Activated CD4-positive, alpha-beta T cell treated with anti-CD3 and anti-CD28 coated beads, Interleukin-2, amount 50 U/mL, for 1 hour (primary cell): ENCODE measurements around the gene RAVER1.
"Not testable (repeated sequence)": the region's sequence is repeated elsewhere in the genome, so short reads cannot be mapped to it uniquely, and the experiment has no call there.

ENCODE experiments used
- DNase-seq: peaks from one replicate; pipeline ENCODE4 v3.0.0-alpha.2; 2020

Gene RAVER1, protein sequence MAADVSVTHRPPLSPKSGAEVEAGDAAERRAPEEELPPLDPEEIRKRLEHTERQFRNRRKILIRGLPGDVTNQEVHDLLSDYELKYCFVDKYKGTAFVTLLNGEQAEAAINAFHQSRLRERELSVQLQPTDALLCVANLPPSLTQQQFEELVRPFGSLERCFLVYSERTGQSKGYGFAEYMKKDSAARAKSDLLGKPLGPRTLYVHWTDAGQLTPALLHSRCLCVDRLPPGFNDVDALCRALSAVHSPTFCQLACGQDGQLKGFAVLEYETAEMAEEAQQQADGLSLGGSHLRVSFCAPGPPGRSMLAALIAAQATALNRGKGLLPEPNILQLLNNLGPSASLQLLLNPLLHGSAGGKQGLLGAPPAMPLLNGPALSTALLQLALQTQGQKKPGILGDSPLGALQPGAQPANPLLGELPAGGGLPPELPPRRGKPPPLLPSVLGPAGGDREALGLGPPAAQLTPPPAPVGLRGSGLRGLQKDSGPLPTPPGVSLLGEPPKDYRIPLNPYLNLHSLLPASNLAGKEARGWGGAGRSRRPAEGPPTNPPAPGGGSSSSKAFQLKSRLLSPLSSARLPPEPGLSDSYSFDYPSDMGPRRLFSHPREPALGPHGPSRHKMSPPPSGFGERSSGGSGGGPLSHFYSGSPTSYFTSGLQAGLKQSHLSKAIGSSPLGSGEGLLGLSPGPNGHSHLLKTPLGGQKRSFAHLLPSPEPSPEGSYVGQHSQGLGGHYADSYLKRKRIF

DNA sequence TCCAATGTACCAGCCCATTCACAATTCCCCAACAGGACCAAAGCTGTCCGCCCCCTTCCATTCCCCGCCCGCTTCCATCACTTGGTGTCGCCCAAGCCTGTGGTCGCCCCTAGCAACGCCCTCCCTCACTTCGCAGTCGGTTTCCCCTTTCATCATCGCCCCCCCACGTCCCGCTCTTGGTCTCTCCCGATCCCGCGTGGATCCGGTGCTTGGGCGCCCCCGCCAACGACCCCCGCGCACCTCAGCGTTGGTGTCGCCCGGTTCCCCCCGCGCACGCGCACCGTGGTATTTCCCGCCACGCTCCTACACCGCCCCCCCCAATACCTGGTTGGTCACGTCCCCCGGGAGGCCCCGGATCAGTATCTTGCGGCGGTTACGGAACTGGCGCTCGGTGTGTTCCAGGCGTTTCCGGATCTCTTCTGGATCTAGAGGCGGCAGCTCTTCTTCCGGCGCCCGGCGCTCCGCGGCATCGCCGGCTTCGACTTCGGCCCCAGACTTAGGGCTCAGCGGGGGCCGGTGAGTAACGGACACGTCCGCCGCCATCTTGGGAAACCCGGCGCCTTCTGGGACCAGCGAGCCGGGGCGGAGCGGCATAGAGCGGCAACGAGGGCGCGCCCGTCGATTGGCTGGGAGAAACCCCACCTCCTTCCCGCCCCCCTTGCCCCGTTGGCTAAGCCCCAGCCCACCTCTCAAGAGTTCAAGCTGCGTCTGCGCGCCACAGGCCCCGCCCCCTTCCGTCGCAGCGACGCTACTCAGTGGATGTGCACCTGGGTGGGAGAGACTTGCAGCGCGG, at the start of gene RAVER1:
Gene RAVER1, minus strand, starts transcription at position 565 of the 793 bp plus-strand sequence. Its CDS starts 22 bp downstream, at position 543.
- DNase-seq: peak; percentile 97

DNA sequence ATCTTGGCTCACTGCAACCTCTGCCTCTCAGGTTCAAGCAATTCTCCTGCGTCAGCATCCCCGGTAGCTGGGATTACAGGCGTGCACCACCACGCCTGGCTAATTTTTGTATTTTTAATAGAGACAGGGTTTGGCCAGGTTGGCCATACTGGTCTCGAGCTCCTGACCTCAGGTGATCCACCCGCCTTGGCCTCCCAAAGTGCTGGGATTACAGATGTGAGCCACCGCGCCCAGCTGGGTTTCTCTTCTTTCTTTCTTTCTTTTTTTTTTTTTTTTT, 49.8 kb upstream of the RAVER1 start:
- DNase-seq: not testable (repeated sequence)

DNA sequence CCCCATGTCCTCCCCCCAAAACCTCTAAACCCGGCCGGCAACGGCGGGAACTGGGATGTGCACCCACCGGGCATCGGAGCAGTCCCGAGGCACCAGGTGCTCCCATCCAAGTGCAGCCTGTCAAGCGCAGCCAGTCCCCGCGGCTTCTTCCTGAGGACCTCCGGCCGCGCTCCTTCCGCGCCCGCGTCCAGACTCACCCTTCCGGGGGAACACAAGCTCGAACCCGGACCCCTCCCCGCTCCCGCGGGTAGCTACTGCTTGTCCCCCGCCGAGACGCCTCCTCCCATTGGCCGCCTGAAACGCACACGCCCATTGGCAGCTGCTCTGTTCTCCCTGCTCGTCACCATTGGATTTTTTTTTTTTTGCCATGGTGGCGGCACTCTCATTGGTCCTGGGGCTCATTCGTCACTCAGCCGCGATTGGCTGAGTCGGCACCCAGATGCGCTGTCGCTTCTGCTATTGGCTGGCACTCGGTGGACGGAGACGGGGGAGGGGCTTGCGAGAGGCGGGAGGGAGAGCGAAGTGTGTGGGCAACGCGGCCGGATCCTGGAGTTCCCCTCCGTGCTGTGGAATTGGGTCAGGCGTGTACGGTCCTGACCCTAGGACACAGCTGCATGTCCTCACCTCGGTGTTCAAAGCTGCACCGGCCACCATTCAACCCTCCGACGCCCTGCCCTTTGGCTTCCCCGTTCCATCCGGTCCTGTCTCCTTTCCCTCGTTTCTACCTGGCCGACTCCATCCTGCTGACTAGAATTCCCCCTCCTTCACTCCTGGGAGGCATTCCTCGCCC, 47.2 kb upstream of the RAVER1 start, which contains the start of gene TYK2:
Gene TYK2, minus strand, starts transcription at position 260 of the 790 bp plus-strand sequence. CDS start 2,166 bp downstream, outside the sequence.
- peak; percentile 95 for DNase-seq

DNA sequence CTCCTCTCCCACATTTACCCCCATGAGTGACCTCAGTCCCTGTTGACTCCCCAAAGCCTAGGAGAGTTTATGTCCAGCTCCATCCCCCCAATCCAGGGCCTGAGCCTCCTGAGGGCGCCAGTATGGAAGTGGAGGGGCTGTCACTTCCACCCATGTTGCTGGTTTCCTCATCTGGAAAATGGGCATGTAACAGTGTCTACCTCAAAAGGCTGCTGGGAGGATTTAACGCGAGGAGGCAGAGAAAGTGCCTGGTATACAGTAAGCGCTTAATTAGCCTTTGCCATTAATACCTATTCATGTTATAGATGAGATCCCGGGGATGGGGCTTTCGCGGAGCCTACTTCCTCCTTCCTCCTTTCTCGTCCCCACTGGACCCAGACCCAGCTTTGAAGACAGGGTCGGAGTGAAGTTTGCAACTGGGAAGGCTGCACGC, 46.6 kb upstream of the RAVER1 start:
- DNase-seq: no peak

DNA sequence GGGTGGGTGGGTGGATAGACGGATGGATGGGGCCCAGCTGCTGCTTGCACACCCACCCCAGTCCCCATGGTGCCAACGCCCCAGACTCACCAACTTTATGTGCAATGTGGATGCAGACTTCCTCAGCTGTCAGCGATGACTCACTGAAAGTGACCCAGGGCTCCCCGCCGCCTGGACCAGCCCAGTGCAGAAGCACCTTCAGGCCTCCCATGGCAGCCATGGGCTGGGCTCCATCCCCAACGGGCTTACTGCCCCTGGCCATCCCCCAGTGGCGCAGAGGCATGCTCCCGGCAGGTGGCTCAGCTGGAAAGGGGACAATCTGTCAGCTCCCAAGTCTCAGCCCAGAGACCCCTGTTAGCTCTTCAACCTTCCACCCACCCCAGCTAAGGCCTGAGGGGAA, 44.8 kb upstream of the RAVER1 start:
- no peak for DNase-seq

DNA sequence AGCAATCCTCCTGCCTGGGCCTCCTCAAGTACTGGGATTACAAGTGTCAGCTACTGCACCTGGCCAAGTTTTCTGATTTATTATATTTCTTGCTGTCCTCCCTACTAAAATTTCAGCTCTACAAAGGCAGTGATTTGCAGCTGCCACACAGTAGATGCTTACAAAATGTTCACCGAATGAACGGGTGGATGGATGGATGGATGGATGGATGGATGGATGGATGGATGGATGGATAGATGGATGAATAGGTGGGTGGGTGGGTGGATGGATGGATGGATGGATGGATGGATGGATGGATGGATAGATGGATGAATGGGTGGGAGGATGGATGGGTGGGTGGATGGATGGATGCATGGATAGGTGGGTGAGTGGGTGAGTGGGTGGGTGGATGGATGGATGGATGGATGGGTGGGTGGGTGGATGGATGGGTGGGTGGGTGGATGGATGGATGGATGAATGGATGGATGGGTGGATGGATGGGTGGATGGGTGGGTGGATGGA, 43.9 kb upstream of the RAVER1 start:
- not testable (repeated sequence) for DNase-seq

DNA sequence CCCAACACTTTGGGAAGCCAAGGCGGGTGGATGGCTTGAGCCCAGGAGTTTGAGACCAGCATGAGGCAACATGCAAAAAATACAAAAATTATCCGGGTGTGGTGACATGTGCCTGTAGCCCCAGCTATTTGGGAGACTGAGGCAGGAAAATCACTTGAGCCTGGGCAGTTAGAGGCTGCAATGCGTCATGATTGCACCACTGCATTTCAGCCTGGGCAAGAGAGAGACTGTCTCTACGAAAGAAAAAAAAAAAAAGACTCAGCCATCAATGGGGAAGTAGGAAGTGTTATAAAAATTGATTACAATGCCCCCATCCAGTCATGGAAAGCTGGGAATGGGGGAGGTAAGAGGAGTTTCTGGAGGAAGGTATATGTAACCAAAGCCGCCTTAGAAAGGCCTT, 41.6 kb upstream of the RAVER1 start:
- no peak for DNase-seq

DNA sequence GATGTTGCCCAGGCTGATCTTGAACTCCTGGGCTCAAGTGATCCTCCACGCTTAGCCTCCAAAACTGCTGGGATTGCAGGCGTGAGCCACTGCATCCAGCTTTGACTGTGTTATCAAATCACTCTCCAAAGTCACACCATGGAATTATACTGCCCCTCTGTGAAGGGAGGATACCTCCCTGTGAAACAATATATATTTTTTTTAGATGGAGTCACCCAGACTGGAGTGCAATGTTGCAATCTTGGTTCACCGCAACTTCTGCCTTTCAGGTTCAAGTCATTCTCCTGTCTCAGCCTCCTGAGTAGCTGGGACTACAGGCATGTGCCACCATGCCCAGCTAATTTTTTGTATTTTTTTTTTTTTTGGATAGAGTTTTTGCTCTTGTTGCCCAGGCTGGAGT, 39.4 kb upstream of the RAVER1 start:
- no peak for DNase-seq

DNA sequence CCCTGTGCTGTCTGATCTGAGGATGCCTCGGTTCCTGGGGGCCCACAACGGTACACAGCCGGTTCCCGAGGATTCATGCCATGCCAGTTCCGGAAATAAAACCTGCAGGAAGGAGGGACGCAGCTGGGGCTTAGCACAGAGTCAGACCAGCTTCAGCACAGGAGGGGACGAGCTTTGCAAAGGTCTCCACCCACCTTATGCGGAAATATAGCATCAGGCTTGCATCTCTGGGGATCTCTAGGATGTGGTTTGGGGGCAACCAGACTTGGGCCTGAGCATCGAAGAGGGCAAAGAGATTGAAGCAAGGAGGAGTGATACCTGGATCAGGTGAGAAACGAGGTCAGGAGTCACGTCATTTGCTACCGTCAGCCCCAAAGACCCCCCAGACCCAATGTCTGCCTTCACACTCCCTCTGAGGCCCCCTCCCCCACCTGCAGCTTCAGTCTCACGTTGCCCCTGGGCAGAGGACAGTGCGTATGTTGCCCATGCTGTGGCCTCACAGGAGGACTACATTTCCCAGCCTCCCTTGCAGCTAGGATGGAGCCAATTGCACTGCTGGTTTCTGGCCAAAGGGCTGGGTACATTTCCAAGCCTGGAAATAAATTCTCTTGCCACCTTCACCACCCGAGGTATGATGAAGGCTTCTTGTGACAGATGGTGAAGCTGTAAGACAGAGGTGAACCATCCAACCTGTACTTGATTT, 34.9 kb upstream of the RAVER1 start:
- DNase-seq: no peak

DNA sequence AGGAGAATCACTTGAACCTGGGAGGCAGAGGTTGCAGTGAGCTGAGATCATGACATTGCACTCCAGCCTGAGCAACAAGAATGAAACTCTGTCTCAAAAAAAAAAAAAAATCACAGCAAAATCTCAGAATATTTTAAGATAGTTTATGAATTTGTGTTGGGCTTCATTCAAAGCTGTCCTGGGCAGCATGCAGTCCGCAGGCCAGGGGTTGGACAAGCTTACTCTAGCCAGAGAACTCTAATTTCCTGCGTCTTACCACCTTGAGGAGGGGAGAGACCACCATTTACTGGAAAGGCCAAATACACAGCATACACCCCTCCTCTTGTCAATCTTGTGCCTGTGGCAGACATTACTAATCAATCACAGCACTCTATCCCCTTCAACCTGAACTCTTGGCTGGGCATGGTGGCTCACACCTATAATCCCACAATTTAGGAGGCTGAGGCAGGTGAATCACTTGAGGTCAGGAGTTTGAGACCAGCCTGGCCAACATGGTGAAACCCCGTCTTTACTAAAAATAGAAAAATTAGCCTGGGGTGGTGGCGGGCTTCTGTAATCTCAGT, 33.7 kb upstream of the RAVER1 start:
- DNase-seq: not testable (repeated sequence)

DNA sequence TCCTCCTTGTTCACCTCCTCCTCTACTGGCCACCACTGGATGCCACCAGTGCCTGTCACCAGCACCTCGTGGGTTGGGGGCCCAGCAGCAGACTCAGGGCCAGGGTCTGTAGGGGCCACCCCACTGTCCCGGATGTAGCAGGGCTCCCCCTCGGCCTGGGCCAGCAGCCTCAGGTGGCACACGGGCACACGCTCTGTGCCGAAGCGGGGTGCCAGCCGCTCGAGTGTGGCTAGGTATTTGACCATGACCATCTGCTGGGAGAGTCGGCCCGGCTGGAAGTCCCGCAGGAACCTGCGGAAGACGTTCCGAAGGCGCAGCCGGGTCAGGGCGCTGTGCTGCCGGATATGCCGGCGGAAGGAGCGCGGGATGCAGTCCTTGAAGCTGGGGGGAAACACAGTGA, 32.2 kb upstream of the RAVER1 start:
- DNase-seq: no peak

DNA sequence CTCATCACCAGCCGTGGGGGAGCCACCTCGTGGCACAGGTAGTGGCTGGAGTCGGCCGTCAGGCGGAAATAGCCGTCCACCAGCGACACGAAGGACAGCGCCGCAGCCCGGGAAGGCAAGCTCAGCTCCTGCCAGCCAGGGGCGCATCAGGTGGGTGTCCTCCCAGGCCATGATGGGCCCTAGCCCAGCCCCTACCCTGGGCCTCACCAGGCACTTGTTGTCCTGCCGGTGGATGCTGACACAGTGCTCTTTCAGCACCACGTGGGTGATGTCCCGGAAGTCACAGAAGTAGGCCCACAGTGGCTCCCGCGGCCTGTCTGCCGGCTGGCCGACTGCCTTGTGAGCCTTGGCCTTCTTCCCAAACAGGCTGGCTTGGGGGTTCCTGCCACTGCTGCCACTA, 31.3 kb upstream of the RAVER1 start:
- no peak for DNase-seq

DNA sequence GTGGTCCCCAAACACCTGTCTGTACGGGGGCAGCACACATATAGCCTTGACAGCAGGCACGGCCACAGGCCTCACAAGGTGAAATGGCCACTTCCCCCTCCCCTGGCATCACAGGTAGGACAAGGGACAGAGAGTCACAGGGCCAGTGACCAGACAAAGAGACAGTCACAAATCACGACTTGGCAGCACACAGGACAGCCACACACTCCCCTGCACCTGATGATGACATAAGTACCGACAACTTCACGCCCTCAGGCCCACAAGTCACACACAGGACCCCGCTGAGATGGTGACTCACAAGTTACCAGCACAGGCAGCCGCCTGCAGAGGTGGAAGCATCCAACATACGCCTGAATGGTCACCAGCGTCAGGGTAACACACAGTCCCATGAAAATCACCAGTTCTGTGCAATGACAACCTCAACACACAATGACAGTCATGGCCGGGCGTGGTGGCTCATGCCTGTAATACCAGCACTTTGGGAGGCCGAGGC, 30.5 kb upstream of the RAVER1 start:
- no peak for DNase-seq

DNA sequence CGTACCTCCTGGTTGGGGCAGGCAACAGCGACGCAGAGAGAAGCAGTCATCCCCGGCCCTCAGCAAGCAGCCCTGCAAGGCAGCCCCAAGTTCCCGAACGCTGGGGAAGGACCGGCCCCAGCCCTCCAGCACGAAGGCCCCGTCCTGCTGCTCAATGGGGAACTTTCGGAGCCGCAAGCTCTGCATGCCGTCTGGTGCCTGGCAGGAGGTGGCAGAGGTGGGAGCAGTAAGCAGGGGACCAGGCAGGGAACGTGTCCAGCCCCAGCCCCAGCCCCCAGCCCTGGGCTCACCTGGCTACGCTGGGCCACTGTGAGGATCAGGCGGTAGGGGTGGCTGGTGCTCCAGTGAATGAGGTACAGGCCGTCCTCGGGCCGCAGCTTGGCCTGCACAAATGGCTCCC, 28.9 kb upstream of the RAVER1 start:
- DNase-seq: no peak

DNA sequence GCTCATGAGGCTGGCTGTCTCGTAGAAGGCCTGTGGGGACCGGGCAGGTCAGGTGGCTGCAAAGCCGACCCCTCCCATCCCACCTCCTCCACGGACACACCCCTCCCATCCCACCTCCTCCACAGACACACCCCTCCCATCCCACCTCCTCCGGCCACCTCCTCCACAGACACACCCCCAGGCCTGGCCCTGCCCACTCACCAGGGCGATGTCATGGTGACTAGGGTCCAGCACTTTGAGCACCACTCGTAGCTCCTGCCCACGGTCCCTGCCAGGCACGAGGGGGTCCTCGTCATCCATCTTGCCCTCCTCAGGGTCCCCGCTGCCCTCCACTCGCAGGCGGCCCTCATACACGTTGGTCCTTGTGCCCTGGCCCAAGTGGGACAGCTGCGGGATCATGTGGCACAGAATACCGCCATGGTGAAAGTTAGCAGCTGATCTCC, 28.3 kb upstream of the RAVER1 start:
- DNase-seq: no peak

DNA sequence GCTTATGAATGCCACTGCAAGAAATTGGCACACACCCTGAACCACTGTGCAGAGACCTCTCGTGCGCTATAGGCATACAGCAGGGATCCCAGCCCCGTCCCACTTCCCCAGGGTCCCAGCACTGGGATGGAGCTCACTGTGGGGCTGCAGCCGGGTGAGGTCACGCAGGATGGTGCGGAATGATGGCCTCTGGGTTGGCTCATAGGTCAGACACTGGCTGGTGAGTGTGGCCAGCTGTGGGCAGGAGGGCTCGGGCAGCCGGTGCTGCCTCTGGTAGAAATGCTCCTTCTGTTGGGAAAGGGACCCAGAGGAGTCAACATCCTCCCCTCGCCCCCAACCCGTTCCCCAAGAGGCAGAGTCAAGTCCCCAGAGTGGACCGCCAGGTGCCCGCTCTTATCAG, 23.1 kb upstream of the RAVER1 start:
- DNase-seq: no peak

DNA sequence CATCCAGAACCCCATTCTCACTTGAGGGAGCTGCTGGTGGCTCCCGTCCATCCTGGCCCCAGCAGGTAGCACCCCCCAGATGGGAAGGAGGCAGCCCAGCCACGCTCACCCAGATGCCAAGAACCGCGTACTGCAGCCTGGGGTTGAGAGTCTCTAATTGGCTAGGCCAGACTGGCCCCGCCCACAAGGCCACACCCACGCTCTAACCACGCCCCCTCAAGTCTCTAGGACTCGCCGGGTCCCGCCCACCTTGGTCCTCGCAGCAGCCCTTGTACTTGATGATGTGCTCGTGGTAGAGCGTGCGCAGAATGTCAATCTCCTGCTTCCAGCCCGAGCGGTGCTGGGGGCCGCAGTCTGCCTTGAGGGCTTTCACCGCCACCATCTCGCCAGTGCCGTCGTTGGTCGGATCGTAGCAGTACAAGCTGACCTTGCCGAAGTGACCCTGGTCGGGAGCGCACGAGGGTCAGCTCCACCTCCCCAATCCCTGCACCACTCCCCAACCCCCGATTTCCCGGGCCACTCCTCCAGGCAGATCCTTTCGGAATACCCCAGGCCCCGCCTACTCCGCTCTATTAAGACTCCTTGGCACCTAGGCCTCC, 20.6 kb upstream of the RAVER1 start:
- DNase-seq: peak; percentile 38

DNA sequence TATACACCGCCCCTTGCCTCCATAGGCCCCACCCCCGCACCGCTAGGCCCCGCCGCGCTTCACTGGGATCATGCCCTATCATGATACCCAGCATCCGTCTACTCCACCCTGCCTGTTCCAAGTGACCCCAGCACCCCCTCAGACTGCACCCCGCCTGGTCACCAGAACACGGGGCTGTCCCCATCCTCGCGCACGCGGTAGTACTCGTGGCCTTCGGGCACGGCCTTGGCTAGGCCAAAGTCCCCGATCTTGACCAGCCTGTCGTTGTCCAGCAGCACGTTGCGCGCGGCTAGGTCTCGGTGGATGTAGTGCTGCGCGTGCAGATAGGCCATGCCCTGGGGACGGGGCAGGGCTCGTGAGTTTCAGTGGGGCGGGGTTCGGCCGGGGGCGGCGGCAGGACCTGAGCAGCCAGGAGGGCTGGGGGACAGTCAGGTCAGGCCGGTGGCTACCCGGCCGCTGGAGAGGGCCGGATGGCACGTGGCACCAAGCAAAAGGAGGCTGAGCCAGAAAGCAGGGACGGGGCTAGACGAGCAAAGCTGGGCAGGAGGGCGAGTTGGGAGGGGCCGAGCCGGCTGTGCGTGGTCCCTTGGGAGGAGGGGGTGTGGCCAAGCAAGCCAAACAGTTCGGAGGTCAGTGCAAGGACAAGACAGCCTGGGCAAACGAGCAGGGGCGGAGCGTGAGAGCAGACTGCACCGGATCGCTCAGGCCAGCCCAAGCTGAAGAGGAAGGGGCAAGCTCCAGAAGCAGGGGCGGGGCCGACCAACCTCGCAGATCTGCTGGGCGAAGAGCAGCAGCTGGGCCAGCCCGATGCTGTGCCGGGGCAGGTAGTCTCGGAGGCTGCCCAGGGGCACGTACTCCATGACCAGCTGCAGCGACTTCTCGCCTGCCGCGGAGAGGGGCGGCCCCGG, 19.7 kb upstream of the RAVER1 start:
- no peak for DNase-seq

DNA sequence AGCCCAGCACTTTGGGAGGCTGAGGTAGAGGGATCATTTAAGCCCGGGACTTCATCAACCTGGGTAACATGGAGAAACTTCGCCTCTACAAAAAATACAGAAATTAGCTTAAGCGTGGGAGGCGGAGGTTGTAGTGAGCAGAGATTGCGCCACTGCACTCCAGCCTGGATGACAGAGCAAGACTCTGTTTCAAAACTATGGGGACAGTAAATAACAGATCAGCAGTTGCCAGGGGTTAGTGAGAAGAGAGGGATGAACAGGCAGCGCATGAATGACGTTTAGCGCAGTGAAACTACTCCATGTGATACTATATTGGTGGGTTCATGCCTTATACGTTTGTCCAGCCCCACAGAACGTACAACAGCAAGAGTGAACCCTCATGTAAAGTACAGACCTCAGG, 13.2 kb upstream of the RAVER1 start:
- DNase-seq: no peak

DNA sequence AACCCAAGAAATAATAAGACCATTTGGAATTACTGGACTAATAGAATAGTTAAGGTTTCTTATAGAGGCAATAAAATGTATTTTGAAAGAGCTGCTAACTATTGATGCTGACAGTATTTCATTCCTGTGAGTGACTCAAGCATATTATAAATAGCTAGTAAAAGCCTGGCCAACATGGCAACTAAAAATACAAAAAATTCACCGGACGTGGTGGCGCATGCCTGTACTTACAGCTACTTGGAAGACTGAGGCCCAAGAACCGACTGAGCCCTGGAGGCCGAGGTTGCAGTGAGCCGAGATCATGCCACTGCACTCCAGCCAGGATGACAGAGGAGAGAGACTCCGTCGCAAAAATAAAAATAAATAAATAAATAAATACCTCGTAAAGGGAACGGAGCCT, 11.5 kb upstream of the RAVER1 start:
- DNase-seq: no peak
